Muscle of leg (tissue), 11 donors: Measurements from ENCODE around the gene MAGI3. TPM values are rescaled to one million over a fixed set of nuclear protein-coding genes. Genes with fewer than 3 reads are reported as not detected.

Experiments used
- DNase-seq: peaks from one replicate; pipeline ENCODE4 v3.0.0; 2013
- H3K27ac ChIP-seq: one replicate; pipeline ENCODE4 v1.5.1; 2013; ENCODE audit warnings: mild to moderate bottlenecking, low read length, control low read depth
- H3K27me3 ChIP-seq: one replicate; pipeline ENCODE4 v1.6.1; 2013; ENCODE audit warnings: low read length; ENCODE audit not compliant: control insufficient read depth, insufficient read depth
- H3K36me3 ChIP-seq: one replicate; pipeline ENCODE4 v1.6.1; 2013; ENCODE audit warnings: low read length; ENCODE audit not compliant: control insufficient read depth, insufficient read depth
- H3K4me1 ChIP-seq: one replicate; pipeline ENCODE4 v1.6.1; 2013; ENCODE audit warnings: low read length; ENCODE audit not compliant: control insufficient read depth, insufficient read depth
- H3K4me3 ChIP-seq: one replicate; pipeline ENCODE4 v1.5.1; 2013; ENCODE audit warnings: low read length, control low read depth
- H3K9me3 ChIP-seq: replicated peaks from 2 replicates; pipeline ENCODE4 v1.6.1; 2013; ENCODE audit warnings: low read depth, low read length; ENCODE audit not compliant: control insufficient read depth
- WGBS: methylation state at CpG from one replicate; pipeline ENCODE4 v1.1.5; 2013; ENCODE audit warnings: missing lambda C conversion rate; ENCODE audit not compliant: insufficient coverage; 5-methylcytosine and 5-hydroxymethylcytosine counted together
- polyA plus RNA-seq, 8 donors: library from polyadenylated mRNA; unstranded; fragments of 120-200 nt; gene quantifications; one replicate each; pipeline versions ENCODE4 v1.2.1 to v1.2.3, GENCODE V29; 2013; ENCODE audit warnings: inconsistent platforms in 1 of 8, low replicate concordance in 1 of 8; ENCODE audit not compliant: insufficient read length in 8 of 8, insufficient read depth in 1 of 8
- total RNA-seq: library from RNA; stranded (reverse); fragments of 120-200 nt; gene quantifications from one replicate; pipeline ENCODE4 v1.2.4, GENCODE V29; 2013

MAGI3 gene
- total and polyA plus RNA-seq, 9 donors: 9.7 to 16.6 (median 13.0) TPM

- Histone ChIP-seq H3K9me3 (no peaks in the 10 kb centered on the region), H3K36me3 (no peaks in the 10 kb centered on the region), H3K27ac (no peak overlapping the region), H3K4me3 (no peak overlapping the region), H3K27me3 (no peaks in the 10 kb centered on the region), H3K4me1 (peaks cover 2% of the 10 kb centered on the region)
- no peak for DNase-seq
- no CpG with 5 or more reads among the region's 3 CpGs for WGBS
These were observed 48.4 kb downstream of the MAGI3 start for GRCh38 chr1:113438505-113439276.

DNA sequence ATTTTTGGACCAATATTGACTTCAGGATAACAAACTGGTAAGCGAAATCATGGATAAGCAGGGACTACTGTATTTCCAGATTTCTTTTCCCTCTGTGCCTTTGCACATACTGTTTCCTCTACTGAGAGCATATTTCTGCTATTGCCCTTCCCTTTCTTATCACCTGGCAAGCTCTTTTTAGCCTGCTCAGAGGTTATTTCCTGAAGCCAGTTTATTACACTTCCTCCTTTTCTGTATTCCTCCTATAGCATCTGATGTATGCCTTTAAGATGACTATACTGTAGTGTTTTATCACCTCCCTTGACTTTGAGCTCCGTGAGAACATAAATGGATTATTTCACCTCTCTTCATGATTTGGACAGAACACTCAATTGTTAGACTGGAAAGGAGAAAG lies 49.0 kb downstream of the MAGI3 start:
- 80% methylated on average over 1 of the region's 2 CpGs for WGBS
- peaks cover 6% of the 10 kb centered on the region for H3K9me3 ChIP-seq
- no peak for DNase-seq
- H3K36me3 ChIP-seq: peaks cover 3% of the 10 kb centered on the region
- no peaks in the 10 kb centered on the region for H3K27me3 ChIP-seq
- H3K4me1 ChIP-seq: peaks cover 2% of the 10 kb centered on the region
- no peak overlapping the region for H3K4me3 ChIP-seq
- H3K27ac ChIP-seq: no peak overlapping the region

DNA sequence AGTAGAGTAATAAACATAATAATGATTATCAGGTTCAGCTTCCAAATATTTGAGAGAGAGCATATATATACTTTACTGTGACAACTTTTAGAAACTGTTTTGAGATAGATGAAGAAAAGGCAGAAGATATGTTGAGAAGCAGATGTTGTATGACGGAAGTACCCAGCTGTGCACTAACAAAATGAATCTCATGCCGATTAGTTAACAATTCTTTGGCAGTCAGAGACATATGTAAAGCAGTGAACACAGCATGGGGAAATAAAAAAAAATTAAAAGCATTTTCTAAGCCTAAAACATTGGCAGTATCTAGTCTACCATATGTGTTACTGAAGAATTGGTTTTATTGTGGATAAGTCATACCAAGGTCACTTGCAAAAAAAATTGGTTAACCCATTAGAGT lies 51.8 kb downstream of the MAGI3 start:
- peak; percentile 92 for DNase-seq

DNA sequence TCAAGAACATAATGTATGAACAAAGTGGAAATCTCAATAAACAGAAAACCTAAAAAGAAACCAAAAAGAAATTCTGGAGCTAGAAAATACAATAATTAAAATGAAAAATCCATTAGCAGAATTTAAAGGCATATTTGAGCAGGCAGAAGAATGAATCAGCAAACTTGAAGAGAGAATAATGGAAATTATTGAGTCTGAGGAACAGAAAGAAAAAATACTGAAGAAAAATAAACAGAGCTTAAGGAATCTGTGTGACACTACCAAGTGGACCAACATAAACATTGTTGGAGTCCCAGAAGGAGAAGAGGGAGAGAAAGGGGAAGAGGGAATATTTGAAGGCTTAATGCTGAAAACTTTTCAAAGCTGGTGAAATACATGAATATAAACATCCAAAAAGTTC lies 54.5 kb downstream of the MAGI3 start:
- H3K4me1 ChIP-seq: peaks cover 2% of the 10 kb centered on the region
- no peaks in the 10 kb centered on the region for H3K27me3 ChIP-seq
- peaks cover 3% of the 10 kb centered on the region for H3K36me3 ChIP-seq
- H3K9me3 ChIP-seq: peaks cover 19% of the 10 kb centered on the region
- no peak overlapping the region for H3K27ac ChIP-seq
- no peak overlapping the region for H3K4me3 ChIP-seq
- DNase-seq: no peak

More for the DNA sequence above, 51.8 kb downstream of the MAGI3 start:
- Histone ChIP-seq H3K9me3 (peaks cover 18% of the 10 kb centered on the region), H3K36me3 (peaks cover 3% of the 10 kb centered on the region), H3K4me1 (peaks cover 2% of the 10 kb centered on the region), H3K27me3 (no peaks in the 10 kb centered on the region), H3K27ac (peak overlapping the region; percentile 59), H3K4me3 (no peak overlapping the region)
- no CpG with 5 or more reads among the region's 2 CpGs for WGBS

DNA sequence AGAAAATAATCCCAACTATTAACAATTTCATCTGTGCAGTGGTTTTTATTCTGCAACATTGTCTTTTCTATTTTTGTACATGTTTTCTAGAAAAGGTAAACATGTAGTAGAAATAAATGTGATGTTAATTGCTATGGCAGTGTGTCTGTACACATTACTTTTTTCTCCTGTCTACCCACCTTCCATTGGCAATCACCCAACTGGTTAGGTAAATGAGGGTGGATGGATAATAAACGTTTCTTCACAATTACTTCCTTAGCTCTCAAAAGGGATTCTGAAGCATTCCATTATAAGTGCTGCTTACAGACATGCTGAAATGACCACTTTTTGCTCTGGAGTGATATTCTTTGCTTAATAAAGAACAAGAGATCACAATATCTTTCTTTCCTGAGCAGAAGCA lies 61.4 kb downstream of the MAGI3 start:
- no peak for DNase-seq

DNA sequence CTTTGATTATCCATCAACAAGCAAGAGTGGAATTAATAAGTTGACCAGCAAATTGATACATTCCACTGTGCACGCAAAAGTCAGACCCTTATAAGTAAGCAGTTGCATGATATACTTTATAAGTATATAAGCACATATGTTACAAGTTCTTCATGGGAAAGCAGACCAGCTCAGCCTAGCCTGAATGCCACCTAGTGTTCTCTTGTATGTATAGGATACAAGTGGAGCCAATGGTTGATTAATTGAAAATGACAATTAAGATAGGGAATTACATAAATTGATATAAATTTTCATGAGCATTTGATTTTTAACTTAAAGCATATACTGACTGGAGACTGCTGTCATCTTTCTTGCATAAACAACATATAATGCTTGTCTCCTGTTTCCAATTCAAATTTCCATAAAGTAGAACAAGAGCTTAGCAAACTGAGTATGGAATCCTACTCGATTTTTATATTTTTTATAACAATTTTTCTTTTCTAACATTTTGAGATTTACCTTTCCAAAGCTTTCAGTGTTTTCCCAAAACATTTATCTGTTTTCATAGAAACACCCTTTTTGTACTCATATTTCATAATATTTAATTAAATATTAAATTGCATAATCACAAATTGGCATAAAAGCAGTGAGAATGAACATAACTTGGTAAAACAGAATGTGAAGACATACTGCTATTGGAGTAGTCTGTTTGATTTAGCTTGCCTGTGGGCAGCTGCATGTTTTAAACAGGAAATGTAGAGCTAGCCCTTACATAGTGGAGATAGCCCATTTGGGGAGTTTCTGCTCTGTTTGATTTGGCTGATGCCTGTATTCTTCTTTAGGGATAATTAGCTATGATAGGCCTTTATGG lies 62.8 kb downstream of the MAGI3 start:
- Histone ChIP-seq H3K36me3 (no peaks in the 10 kb centered on the region), H3K27ac (no peak overlapping the region), H3K27me3 (no peaks in the 10 kb centered on the region), H3K4me1 (no peaks in the 10 kb centered on the region), H3K9me3 (peaks cover 2% of the 10 kb centered on the region), H3K4me3 (no peak overlapping the region)
- no CpG with 5 or more reads among the region's 2 CpGs for WGBS
- peak; percentile 37 for DNase-seq

More for the DNA sequence above, 61.4 kb downstream of the MAGI3 start:
- no peak overlapping the region for H3K27ac ChIP-seq
- H3K36me3 ChIP-seq: no peaks in the 10 kb centered on the region
- H3K4me1 ChIP-seq: no peaks in the 10 kb centered on the region
- WGBS: no CpG with 5 or more reads among the region's 1 CpG
- H3K27me3 ChIP-seq: no peaks in the 10 kb centered on the region
- H3K9me3 ChIP-seq: peaks cover 2% of the 10 kb centered on the region
- H3K4me3 ChIP-seq: no peak overlapping the region

GRCh38 chr1:113453771-113454083 lies 63.4 kb downstream of the MAGI3 start:
- Histone ChIP-seq H3K27me3 (no peaks in the 10 kb centered on the region), H3K27ac (no peak overlapping the region), H3K4me1 (no peaks in the 10 kb centered on the region), H3K9me3 (peaks cover 2% of the 10 kb centered on the region), H3K4me3 (no peak overlapping the region), H3K36me3 (no peaks in the 10 kb centered on the region)
- no CpG with 5 or more reads among the region's 1 CpG for WGBS
- DNase-seq: no peak

DNA sequence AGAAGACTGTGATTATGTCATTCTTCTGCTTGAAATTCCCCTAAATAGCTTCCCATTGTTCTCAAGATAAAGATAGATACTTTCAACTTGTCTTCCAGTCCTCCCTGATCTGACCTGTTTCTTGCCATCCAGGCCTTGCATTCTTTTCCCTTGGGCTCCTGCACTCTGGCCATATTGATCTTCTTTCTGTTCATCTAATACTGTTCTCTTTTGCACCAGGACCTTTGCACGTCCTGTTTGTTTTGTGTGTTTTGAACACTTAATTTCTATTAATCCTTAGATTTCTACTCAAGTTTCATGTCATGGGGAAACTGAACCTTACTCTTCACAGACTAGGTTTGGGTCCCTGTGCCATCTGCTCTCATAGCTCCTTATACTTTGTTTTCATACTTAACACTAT lies 65.1 kb downstream of the MAGI3 start:
- H3K4me1 ChIP-seq: no peaks in the 10 kb centered on the region
- H3K4me3 ChIP-seq: no peak overlapping the region
- no CpG with 5 or more reads among the region's 1 CpG for WGBS
- no peak overlapping the region for H3K27ac ChIP-seq
- no peaks in the 10 kb centered on the region for H3K9me3 ChIP-seq
- H3K36me3 ChIP-seq: no peaks in the 10 kb centered on the region
- H3K27me3 ChIP-seq: no peaks in the 10 kb centered on the region
- no peak for DNase-seq

DNA sequence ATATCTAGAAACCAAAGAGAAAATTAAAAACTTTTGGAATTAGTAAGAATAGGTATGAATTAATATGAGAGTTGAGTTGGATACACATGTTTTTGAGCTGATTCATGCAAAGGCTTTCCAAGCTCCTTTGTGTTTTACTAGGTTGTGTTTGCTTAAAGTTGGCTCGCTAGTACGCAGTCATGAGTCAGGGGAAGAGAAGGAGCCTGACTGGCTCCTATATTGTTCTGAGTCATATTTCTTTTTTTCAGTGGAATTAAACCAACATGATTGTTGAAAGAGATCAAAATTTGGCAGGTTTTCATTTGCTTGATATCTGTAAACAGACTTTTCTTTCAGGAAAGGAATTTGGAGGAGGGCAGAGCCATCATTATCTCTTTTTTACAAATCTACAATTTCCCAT lies 66.7 kb downstream of the MAGI3 start:
- no peaks in the 10 kb centered on the region for H3K4me1 ChIP-seq
- no peaks in the 10 kb centered on the region for H3K36me3 ChIP-seq
- H3K27ac ChIP-seq: no peak overlapping the region
- DNase-seq: peak; percentile 64
- H3K9me3 ChIP-seq: peaks cover 7% of the 10 kb centered on the region
- H3K4me3 ChIP-seq: no peak overlapping the region
- WGBS: 60% methylated on average over 1 of the region's 2 CpGs
- no peaks in the 10 kb centered on the region for H3K27me3 ChIP-seq

DNA sequence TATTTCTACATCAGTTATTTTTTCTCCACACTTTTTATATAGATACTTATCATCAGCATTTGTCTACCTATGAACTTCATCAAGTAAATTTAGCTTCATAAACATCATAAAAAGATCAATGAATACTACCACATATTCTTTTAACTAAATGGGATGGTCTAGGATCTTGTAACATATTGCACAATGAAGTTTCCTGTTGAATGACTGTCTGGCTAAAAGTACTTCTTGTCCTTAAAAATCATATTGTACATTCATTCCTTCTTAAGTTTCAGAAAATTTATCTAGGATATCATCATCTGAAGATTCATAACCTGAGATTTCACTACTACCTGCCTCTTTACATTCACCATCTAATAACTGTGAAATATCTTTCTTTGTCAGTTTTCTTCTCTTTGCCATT lies 69.0 kb downstream of the MAGI3 start:
- no peaks in the 10 kb centered on the region for H3K36me3 ChIP-seq
- H3K27ac ChIP-seq: no peak overlapping the region
- no peak overlapping the region for H3K4me3 ChIP-seq
- DNase-seq: no peak
- H3K4me1 ChIP-seq: no peaks in the 10 kb centered on the region
- H3K9me3 ChIP-seq: peaks cover 9% of the 10 kb centered on the region
- H3K27me3 ChIP-seq: no peaks in the 10 kb centered on the region
